ENCODE data around the gene CFAP65.

Gene CFAP65

DNA sequence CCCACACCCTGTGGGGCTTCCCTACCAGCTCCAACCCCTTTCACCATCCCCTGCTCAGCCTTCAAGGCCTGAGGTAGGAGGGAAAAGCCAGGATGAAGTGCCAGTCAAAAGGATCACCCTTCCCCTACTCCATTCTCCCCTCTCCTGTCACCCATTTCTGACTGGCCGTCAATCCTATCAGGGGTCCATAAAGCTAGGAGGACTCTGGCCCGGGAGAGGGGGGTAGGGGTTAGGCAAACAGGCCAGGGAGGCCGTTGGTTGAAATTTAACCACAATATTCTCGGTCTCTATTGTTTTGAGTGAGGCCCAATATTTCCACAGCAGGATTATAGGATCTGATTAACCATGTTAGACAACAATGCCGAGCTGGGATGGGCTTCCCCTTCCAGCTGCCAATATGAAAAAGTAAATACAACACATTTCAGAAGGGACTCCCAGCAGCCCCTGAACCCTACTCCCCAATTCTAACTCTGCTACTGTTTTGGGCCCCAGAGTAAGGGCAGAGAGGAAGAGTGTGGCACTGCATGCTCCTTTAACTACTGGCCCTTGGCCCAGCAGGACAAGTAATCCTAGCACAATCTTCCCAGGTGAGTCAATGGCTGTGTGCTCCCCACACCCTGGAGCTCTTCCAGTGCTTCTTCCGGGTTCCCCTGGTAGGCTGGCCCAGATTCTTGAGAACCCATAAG, 30.0 kb upstream of the CFAP65 start:
- Histone ChIP-seq H3F3A (ENCODE audit: control insufficient read depth, insufficient read depth) (no peaks in the 10 kb centered on the region), H3K9me3 (ENCODE audit: control insufficient read depth, insufficient read depth, low read length) (no peaks in the 10 kb centered on the region), H4K20me1 (ENCODE audit: control insufficient read depth, insufficient read depth, low read depth, low read length) (no peaks in the 10 kb centered on the region), H3K4me2 (ENCODE audit: low read length) (no peak overlapping the region), H3K36me3 (ENCODE audit: control insufficient read depth, low read length) (no peaks in the 10 kb centered on the region), H3K4me1 (ENCODE audit: control insufficient read depth, low read length) (no peaks in the 10 kb centered on the region), H3K27ac (ENCODE audit: low read depth, low read length) (no peak overlapping the region), H3K27me3 (ENCODE audit: control insufficient read depth, low read length) (no peaks in the 10 kb centered on the region), H3K4me3 (ENCODE audit: low read length) (no peak overlapping the region), H3K79me2 (ENCODE audit: control insufficient read depth, low read length) (no peaks in the 10 kb centered on the region), H3K9me2 (replicated peaks; ENCODE audit: control insufficient read depth, low read length) (no peaks in the 10 kb centered on the region)
- no peak for TF ChIP-seq EZH2phosphoT487 (IDR thresholded peaks at IDR 0.05; ENCODE audit: borderline replicate concordance, low read length)
- TF ChIP-seq, protein P1, sequence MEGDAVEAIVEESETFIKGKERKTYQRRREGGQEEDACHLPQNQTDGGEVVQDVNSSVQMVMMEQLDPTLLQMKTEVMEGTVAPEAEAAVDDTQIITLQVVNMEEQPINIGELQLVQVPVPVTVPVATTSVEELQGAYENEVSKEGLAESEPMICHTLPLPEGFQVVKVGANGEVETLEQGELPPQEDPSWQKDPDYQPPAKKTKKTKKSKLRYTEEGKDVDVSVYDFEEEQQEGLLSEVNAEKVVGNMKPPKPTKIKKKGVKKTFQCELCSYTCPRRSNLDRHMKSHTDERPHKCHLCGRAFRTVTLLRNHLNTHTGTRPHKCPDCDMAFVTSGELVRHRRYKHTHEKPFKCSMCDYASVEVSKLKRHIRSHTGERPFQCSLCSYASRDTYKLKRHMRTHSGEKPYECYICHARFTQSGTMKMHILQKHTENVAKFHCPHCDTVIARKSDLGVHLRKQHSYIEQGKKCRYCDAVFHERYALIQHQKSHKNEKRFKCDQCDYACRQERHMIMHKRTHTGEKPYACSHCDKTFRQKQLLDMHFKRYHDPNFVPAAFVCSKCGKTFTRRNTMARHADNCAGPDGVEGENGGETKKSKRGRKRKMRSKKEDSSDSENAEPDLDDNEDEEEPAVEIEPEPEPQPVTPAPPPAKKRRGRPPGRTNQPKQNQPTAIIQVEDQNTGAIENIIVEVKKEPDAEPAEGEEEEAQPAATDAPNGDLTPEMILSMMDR (IDR thresholded peaks at IDR 0.05; ENCODE audit: low read depth, low read length, poor library complexity, severe bottlenecking), result no peak

DNA sequence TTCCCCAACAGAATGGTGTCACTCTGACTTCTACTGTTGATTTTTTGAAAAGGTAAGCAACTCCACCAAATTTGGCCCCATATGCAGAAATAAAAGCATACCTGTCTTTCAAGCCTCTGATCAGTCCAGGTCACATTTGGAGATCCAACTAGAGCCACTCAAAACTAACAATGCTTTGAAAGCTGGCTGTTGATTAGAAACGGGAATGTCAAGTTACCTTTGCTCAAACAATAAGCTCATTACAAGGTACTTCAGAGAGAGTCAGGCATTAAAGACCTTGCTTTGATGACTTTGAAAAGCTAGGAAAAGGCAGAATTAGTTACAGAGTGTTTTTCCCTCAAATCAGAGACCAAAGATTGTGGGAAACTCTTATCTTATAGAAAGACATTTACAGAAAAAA, 24.2 kb upstream of the CFAP65 start:
- H3K79me2 ChIP-seq (ENCODE audit: control insufficient read depth, low read length), result no peaks in the 10 kb centered on the region
- no peaks in the 10 kb centered on the region for H3F3A ChIP-seq (ENCODE audit: control insufficient read depth, insufficient read depth)
- no peaks in the 10 kb centered on the region for H3K9me2 ChIP-seq (replicated peaks; ENCODE audit: control insufficient read depth, low read length)
- H3K27me3 ChIP-seq (ENCODE audit: control insufficient read depth, low read length), result peaks cover 24% of the 10 kb centered on the region
- H3K36me3 ChIP-seq (ENCODE audit: control insufficient read depth, low read length), result no peaks in the 10 kb centered on the region
- no peak overlapping the region for H3K4me3 ChIP-seq (ENCODE audit: low read length)
- 0 out of 2 replicates have a peak, but pooled peaks cover 3% of the 10 kb centered on the region for H4K20me1 ChIP-seq (ENCODE audit: control insufficient read depth, insufficient read depth, low read depth, low read length)
- H3K4me1 ChIP-seq (ENCODE audit: control insufficient read depth, low read length), result no peaks in the 10 kb centered on the region
- H3K4me2 ChIP-seq (ENCODE audit: low read length), result no peak overlapping the region
- TF ChIP-seq, protein P1 (IDR thresholded peaks at IDR 0.05; ENCODE audit: low read depth, low read length, poor library complexity, severe bottlenecking), result no peak
- TF ChIP-seq EZH2phosphoT487 (IDR thresholded peaks at IDR 0.05; ENCODE audit: borderline replicate concordance, low read length), result no peak
- H3K27ac ChIP-seq (ENCODE audit: low read depth, low read length), result no peak overlapping the region
- H3K9me3 ChIP-seq (ENCODE audit: control insufficient read depth, insufficient read depth, low read length), result no peaks in the 10 kb centered on the region

DNA sequence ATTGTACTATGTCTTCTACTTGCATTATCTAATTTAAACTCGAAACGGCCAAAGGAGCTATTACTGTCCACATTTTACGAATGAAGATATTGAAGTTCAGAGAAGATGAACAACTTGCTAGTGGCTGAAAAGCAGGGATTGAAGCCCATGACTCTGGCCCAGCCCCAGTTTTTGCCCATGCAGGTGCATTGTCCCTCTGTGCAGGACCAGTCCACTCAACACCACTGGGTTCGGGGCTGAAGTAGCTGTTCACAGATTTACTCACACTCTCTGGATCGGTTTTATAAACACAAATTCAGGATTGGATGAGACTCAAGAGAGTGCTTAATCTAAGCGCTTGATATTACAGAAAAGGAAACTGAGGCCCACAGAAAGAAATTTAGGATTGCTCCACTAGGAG, 20.8 kb upstream of the CFAP65 start:
- Histone ChIP-seq H3K4me1 (ENCODE audit: control insufficient read depth, low read length) (no peaks in the 10 kb centered on the region), H4K20me1 (ENCODE audit: control insufficient read depth, insufficient read depth, low read depth, low read length) (peaks cover 3% of the 10 kb centered on the region; the same call in 1 of the 2 replicates), H3K27ac (ENCODE audit: low read depth, low read length) (no peak overlapping the region), H3K4me2 (ENCODE audit: low read length) (no peak overlapping the region), H3K9me2 (replicated peaks; ENCODE audit: control insufficient read depth, low read length) (no peaks in the 10 kb centered on the region), H3K79me2 (ENCODE audit: control insufficient read depth, low read length) (no peaks in the 10 kb centered on the region), H3K9me3 (ENCODE audit: control insufficient read depth, insufficient read depth, low read length) (no peaks in the 10 kb centered on the region), H3K36me3 (ENCODE audit: control insufficient read depth, low read length) (no peaks in the 10 kb centered on the region), H3K4me3 (ENCODE audit: low read length) (no peak overlapping the region), H3F3A (ENCODE audit: control insufficient read depth, insufficient read depth) (no peaks in the 10 kb centered on the region), H3K27me3 (ENCODE audit: control insufficient read depth, low read length) (peaks cover 56% of the 10 kb centered on the region)
- TF ChIP-seq EZH2phosphoT487 (IDR thresholded peaks at IDR 0.05; ENCODE audit: borderline replicate concordance, low read length), result no peak
- TF ChIP-seq, protein P1 (IDR thresholded peaks at IDR 0.05; ENCODE audit: low read depth, low read length, poor library complexity, severe bottlenecking), result no peak
